GM11168 (cell line): ENCODE data around the gene KCNQ1.

Source experiments
- in situ Hi-C: fragments of 300-500 bp; cut with MboI; formaldehyde crosslinking; loops from one replicate; pipeline ENCODE4 v1.12.0; 2022; ENCODE audit warnings: low sequenced_read_pairs; ENCODE audit not compliant: unreplicated experiment

The KCNQ1 gene

DNA sequence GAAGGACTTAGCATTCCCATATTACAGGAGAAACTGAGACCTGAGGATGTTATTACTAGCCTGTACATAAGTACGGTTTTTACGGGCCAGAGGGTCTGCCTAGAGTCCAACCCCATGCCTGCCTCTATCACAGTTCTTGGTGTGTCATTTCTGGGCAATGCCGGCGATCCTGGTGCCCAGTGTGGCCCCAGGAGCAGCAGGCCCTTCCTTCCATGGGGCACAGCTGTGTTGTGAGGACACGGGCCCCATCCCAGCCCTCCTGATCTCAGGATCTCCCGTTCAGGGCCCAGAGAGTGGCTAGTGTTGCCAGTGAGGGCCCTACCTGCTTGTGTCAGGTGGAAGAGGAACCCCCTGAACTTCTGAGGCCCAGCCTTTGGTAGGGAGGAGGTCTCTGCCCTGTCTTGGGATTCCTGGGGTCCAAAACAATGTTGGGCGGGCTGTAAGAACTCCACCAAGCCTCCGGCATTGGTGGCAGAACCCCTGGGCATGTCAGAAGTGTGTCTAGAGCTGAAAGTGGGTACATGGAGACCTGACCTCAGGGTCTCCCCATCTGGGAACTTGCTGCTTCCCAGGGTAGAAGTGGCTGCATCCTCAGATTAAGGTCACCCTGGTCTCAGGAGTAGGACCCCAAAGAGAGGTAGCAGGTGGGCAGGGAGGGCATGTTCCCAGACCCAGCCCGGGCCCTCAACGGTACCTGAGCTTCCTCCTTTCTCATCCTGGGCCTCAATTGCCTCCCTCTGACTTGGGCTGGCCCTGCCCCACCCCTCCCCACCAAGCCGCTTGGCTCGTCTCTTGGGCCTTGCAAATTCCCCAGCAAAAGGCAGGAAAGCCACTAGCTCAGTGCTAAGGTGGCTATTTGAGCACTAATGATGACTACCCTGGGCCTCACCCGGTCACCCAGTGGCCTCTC lies 329.6 kb downstream of the KCNQ1 start:
- in situ Hi-C loops, result no loop called here

DNA sequence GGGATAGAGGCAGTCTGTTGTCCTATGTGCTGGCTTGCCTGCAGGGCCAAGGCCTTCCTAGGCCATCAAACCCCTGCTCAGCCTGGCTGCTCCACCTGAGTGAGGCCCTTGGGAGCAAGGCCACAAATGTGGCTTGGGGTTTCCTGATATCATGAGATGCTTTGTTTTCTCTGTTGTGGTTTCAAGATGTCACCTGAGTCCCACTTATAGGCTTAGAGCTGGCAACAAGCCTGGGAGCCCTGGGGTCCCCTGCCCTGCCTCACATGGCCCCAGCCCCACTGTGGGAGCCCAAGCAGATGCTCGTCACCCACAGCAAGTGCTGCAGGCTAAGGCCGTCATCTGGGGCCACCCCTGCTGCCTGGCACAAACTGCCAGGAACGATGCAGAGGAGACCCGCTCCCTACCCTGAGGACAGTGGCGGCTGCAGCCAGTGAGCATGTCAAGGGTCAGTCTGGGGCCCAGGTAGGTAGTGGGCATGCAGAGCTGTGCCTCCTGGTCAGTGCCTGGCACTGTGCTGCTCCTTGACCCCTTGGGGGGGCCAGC lies 330.3 kb downstream of the KCNQ1 start:
- in situ Hi-C loops, result no loop called here

DNA sequence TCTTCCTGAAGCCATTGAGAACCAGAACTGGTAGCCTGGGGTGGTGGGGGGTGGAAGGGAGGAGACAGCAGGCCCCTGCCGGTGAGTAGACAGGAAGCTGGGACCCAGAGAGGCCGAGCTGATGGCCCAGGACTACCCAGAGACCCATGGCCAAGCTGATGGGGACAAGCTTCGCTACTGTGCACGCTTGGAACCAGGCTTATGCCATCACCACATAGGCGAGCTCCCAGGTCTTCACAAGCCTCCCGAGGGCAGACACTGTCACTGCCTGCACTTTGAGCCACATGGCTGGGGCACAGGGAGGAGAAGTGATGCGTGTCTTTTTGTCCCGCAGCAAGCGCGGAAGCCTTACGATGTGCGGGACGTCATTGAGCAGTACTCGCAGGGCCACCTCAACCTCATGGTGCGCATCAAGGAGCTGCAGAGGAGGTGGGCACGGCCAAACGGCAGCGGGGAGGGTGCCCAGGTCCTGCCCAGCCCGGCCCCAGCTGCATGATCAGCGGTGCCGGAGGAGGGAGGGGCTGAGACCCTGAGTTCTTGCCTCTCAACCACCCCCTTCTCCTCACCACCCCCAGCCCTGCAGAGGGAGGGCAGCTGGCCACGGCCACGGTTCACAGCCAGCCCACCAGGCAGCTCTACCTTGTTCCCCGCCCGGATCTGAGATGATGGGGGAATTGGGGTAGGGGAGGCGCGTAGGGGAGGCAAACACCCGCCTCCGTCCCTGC lies 331.0 kb downstream of the KCNQ1 start:
- in situ Hi-C loops, result no loop called here

GRCh38 chr11:2776351-2777061 lies 331.7 kb downstream of the KCNQ1 start:
- in situ Hi-C loops, result no loop called here

GRCh38 chr11:2777386-2777785 lies 332.6 kb downstream of the KCNQ1 start:
- in situ Hi-C loops, result no loop called here

DNA sequence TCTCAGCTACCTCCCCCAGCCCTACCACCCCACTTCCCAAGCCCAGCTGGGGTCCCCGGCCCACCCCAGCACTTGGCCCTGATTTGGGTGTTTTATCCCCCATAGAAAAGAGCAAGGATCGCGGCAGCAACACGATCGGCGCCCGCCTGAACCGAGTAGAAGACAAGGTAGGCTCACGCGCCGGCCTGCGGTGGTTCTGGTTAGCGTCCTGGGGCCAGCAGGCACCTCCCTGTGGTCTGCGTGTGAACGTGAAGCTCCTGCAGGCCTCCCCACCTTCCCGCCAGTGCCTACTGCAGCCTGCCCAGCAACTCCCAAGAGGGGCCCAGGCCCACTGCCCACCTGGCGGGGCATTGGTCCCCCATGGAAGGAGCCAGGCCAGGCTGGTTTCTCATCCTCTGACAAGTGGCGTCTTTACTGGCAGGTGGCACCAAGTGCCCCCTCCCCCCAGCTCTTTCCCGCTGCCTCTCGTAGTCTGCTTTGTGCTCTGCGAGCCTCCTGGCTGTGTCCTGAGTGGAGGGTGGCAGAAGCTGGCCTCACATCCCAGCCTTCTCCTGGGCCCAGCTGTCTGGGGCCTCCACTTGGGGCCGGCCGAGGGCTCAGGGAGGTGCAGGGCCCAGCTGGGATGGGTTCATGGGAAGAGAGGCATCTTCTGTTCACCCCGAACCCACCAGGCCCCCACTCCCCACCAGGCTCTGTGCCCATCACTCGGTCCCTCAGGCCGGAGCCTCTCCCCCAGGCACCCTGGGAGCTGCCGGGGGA lies 333.2 kb downstream of the KCNQ1 start:
- in situ Hi-C loops, result no loop called here

- in situ Hi-C loops, result no loop called here
Observed at GRCh38 chr11:2778630-2779498, 334.1 kb downstream of the KCNQ1 start.

DNA sequence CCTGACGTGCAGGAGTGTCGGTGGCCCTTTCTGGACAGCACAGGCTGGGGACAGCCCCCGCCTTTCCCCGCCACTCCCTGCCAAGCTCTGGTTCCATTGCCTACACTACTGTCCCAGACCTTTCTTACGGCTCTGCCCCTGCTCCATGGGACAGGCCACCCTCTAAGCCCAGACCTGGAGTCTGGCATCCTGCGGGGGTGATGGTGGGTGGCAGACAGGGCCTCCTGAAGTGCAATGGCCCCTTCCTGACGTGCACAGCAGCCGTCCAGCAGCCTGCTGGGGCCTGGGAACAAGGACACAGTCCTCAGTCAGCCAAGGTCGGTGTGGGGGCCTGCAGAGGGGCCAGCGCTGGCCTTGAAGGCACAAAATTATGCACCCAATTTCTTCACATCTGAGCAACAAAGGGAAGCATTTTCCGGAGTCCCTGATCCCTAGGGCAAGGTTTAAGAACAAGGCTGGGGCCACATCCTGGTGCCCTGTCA lies 334.7 kb downstream of the KCNQ1 start:
- in situ Hi-C loops, result no loop called here

GRCh38 chr11:2779981-2780849 lies 335.4 kb downstream of the KCNQ1 start:
- in situ Hi-C loops, result no loop called here

- in situ Hi-C loops, result no loop called here
Observed at GRCh38 chr11:2780850-2781407, 336.1 kb downstream of the KCNQ1 start.

- in situ Hi-C loops, result no loop called here
Observed at GRCh38 chr11:2781408-2782274, 336.8 kb downstream of the KCNQ1 start.

GRCh38 chr11:2782769-2783168 lies 338.0 kb downstream of the KCNQ1 start:
- in situ Hi-C loops, result no loop called here

DNA sequence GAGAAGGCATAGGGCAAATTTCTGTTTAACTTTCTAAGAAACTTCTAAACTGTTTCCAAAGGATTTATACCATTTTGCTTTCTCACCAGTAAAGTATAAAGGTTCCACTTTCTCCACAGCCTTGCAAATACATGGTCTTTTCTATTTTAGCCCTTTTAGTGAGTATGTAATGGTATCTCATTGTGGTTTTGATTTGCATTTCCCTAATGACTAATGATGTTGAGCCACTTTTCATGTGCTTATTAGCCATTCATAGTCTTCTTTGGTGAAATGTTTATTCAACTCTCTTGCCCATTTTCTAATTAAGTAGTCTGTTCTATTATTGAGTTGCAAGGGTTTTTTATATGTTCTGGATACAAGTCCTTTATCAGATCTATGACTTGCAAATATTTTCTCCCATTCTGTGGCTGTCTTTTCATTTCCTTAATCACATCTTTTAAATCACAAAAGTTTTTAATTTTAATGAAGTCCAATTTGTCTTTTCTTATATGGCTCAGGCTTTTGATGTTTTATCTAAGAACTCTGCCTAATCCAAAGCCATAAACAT lies 338.8 kb downstream of the KCNQ1 start:
- in situ Hi-C loops, result no loop called here

DNA sequence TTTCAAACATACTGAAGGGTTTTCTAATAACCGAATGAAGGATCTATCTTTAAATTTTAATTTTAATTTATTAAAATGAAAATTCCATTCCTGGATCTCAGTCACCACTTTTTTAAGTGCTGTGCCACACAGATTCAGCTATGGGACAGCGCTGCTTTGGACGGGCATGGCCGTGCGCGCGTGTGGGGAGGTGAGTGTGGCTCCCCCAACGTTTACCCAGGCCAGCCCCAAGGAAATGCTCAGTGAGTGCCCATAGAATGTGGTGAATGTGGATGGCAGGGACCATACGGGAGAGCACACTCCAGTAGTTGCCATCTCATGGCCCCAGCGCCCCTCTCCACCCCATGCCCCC lies 343.0 kb downstream of the KCNQ1 start:
- in situ Hi-C loops, result no loop called here

DNA sequence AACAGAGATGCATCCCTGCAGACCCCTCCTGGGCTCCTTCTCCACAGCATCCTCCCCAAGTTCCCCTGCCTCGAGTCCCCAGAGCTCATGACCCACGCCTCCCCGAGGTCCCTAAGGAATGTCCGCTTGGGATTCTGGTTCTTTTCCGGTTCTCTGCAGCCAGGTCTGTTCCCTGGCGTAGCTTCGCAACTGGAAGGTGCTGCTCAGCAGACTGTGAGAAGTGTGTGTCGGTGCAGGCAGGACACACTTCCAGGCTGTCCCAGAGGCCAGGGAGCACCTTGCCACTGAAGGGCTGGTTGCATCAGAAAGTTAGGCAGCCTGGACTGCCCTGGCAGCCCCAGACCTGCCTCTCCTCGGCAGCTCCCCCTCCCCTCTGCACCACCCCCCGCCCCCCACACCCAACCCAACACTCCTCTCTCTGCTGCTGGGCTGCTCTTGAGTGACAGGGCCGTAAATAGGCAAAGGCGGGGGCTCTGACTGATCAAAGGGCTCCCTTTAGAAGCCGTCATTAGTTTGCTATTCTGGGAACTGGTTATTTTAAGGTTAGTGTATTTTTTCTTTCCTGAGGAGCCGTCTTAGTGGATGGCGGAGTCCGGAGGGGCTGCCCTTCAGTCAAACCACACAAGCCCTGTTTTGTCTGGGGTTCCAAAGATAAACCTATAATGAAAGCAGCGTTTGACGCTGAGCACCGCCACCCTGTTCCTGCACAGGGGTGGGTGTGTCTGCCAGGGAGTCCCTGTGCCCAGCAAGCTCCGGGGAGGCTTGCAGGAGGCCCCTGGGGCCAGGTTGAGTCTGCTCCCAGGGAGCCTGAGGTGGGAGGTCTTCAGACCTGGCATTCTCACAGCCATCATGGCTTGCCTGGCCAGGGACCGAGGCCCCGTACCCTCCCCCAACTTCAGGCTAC lies 343.6 kb downstream of the KCNQ1 start:
- in situ Hi-C loops, result no loop called here

GRCh38 chr11:2789331-2789730 lies 344.5 kb downstream of the KCNQ1 start:
- in situ Hi-C loops, result no loop called here
